ENCODE data around the gene RNF208.

- TF ChIP-seq CTCF (tag by site-specific recombination; IDR thresholded peaks at IDR 0.05), result no peak
- no peak for TF ChIP-seq ZNF768 (tag by site-specific recombination; IDR thresholded peaks at IDR 0.05)
- TF ChIP-seq KLF10 (tag by site-specific recombination; IDR thresholded peaks at IDR 0.05), result no peak
- TF ChIP-seq ZNF658 (tag by site-specific recombination; IDR thresholded peaks at IDR 0.05), result no peak
- TF ChIP-seq SP2 (tag by site-specific recombination; IDR thresholded peaks at IDR 0.05), result no peak
- TF ChIP-seq ZBTB10 (tag by site-specific recombination; IDR thresholded peaks at IDR 0.05), result no peak
- TF ChIP-seq ZNF18 (tag by site-specific recombination; IDR thresholded peaks at IDR 0.05), result no peak
- no peak for TF ChIP-seq ZNF391 (tag by site-specific recombination; IDR thresholded peaks at IDR 0.05; ENCODE audit: borderline replicate concordance, low read depth)
Measured at GRCh38 chr9:137252555-137253506, 30.8 kb upstream of the RNF208 start.

All from HEK293 (cell line).